Mucosa of stomach (tissue), 1 donor: Measurements from ENCODE around the gene CERS6.

ENCODE experiments used
- H3K27me3 ChIP-seq: one replicate; pipeline ENCODE4 v1.7.0; 2013; ENCODE audit warnings: mild to moderate bottlenecking, low read length; ENCODE audit not compliant: control insufficient read depth, insufficient read depth
- H3K36me3 ChIP-seq: one replicate; pipeline ENCODE4 v1.7.0; 2013; ENCODE audit warnings: low read length; ENCODE audit not compliant: control insufficient read depth, insufficient read depth
- H3K4me1 ChIP-seq: one replicate; pipeline ENCODE4 v1.7.0; 2013; ENCODE audit warnings: mild to moderate bottlenecking, low read length; ENCODE audit not compliant: control insufficient read depth, insufficient read depth
- H3K4me3 ChIP-seq: one replicate; pipeline ENCODE4 v1.7.0; 2013; ENCODE audit warnings: low read length
- H3K9ac ChIP-seq: one replicate; pipeline ENCODE4 v1.7.0; 2013; ENCODE audit warnings: mild to moderate bottlenecking, low read length, moderate library complexity
- H3K9me3 ChIP-seq: one replicate; pipeline ENCODE4 v1.7.0; 2013; ENCODE audit warnings: mild to moderate bottlenecking, low read length, moderate library complexity; ENCODE audit not compliant: control insufficient read depth
- donor health status: Pancreatic carcinoma.

The CERS6 gene

GRCh38 chr2:168567836-168568235 is 111.8 kb downstream of the CERS6 start:
- H3K4me3 ChIP-seq: no peak overlapping the region
- H3K36me3 ChIP-seq: no peaks in the 10 kb centered on the region
- H3K27me3 ChIP-seq: no peaks in the 10 kb centered on the region
- no peaks in the 10 kb centered on the region for H3K9me3 ChIP-seq
- no peak overlapping the region for H3K9ac ChIP-seq
- H3K4me1 ChIP-seq: peaks cover 14% of the 10 kb centered on the region

DNA sequence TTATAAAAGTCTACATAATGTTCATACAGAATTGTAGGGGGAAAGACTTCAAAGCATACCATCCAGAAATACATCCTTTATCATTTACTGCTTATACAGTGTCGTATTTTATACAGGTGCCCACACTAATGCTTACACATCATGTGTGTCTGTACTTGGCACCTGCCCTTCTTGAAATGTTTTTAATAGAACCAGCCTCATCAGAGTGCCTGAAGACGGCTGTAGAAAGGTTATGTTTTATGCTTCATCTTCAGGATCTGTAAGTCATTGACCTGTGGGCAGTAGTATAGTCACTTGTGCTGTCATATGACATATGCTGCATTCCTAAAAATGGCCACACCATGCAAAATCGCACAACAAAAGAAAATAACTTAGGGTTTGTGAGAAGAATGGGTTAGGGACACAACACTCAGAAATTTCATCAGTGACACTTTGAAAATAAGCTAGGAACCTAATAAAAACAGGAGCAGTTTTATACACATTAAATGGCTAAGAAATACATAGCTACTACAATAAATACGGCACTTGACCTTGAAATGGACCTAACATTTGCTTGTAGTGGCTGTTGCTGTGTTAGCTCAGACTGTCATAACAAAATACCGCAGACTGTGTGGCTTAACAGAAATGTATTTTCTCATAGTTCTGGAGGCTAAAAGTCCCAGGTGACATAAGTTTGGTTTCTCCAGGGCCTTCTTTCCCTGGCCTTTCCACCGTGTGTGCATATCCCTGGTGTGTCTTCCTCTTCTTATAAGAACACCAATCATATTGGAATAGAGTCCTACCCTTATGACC is 112.6 kb downstream of the CERS6 start:
- Histone ChIP-seq H3K4me1 (peaks cover 14% of the 10 kb centered on the region), H3K4me3 (no peak overlapping the region), H3K36me3 (no peaks in the 10 kb centered on the region), H3K9ac (no peak overlapping the region), H3K27me3 (no peaks in the 10 kb centered on the region), H3K9me3 (no peaks in the 10 kb centered on the region)

DNA sequence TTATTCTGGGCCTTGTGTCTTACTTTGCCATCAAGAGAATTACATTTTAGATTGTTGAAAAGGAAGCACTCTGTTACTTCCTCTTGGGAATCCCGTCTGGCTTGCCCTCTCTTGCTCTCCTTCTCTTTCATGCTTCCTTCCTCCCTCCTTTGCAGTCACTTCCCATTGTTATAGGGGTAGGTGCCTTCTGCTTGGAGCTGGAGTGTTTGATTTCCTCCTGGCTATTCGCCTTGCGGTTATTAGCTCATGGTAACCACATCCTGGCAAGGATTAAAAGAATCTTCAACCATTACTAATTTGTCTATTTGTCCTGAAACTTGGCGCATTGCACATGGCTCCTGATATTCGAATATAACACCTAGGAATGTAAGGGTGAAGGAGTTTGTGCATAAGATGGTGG is 115.0 kb downstream of the CERS6 start:
- H3K9ac ChIP-seq: no peak overlapping the region
- H3K9me3 ChIP-seq: no peaks in the 10 kb centered on the region
- no peaks in the 10 kb centered on the region for H3K36me3 ChIP-seq
- H3K4me3 ChIP-seq: no peak overlapping the region
- H3K27me3 ChIP-seq: no peaks in the 10 kb centered on the region
- H3K4me1 ChIP-seq: peaks cover 32% of the 10 kb centered on the region

DNA sequence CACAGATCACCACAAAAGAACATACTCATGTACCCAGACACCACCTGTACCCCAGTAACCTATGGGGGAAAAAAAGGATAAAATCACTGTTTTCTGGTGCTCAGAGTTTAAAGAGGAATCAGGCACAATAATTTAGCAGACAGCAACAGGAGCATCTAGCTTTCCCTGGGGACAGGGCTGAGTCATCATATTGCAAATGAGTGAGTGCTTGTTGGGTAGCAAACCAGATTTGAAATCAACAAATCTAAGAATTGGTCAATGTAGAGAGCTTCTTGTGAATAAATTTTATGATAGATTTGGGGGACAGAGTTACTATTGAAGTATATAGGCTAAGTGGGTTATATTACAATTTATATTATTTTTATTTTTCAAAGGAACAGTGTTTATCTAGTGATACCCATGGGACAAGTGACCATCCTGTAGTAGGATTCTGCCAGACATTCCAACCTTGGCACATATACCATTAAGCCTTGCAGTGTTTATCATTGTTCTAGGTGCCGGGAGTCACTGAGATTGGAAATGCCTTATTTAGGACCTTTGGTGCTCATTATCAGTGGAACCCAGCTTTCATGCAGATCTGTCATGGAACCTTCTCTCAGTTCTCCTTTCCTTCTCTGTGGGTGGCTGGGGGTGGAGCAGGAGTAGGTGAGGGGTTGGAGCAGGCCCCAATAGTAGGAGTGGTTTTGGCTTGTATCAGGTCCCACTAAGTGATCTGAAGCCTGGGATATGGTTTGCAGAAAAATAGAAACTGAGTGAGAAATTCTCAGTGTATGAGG is 117.2 kb downstream of the CERS6 start:
- Histone ChIP-seq H3K9me3 (no peaks in the 10 kb centered on the region), H3K27me3 (no peaks in the 10 kb centered on the region), H3K4me3 (no peak overlapping the region), H3K4me1 (peaks cover 44% of the 10 kb centered on the region), H3K9ac (no peak overlapping the region), H3K36me3 (no peaks in the 10 kb centered on the region)

DNA sequence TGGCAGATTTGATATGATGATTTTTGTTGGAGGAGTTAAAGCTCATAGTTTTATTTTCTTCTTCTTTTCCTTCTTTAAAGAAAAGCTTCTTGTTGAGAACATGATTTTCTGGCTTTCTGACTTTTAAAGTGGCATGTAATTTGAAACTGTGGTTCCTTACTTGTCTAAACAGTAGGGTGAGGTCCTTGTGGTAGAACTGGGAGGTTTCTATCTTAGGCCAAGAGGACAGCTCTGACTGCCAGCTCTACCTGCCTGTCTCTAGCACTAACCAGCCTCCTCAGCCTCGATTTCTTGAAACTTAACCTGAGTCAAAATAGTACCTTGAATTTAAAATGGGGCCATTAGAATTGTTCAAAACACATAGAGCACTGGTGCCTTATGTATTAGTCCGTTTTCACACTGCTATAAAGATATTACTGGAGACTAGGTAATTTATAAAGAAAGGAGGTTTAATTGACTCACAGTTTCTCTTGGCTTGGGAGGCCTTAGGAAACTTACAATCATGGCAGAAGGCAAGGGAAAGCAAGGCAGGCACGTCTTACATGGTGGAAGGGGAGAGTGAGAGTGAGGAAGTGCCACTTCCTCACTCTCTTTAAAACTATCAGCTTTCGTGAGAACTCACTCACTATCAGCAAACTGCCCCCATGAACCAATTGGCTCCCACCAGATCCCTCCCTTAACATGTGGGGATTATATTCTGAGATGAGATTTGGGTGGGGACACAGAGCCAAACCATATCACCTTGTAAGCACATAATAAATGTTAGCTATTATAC is 119.0 kb downstream of the CERS6 start:
- no peak overlapping the region for H3K4me3 ChIP-seq
- no peaks in the 10 kb centered on the region for H3K9me3 ChIP-seq
- no peak overlapping the region for H3K9ac ChIP-seq
- H3K27me3 ChIP-seq: no peaks in the 10 kb centered on the region
- H3K36me3 ChIP-seq: no peaks in the 10 kb centered on the region
- H3K4me1 ChIP-seq: peaks cover 40% of the 10 kb centered on the region

GRCh38 chr2:168577885-168578284 is 121.8 kb downstream of the CERS6 start:
- H3K4me3 ChIP-seq: no peak overlapping the region
- H3K9me3 ChIP-seq: no peaks in the 10 kb centered on the region
- no peak overlapping the region for H3K9ac ChIP-seq
- H3K27me3 ChIP-seq: no peaks in the 10 kb centered on the region
- peaks cover 45% of the 10 kb centered on the region for H3K4me1 ChIP-seq
- no peaks in the 10 kb centered on the region for H3K36me3 ChIP-seq

DNA sequence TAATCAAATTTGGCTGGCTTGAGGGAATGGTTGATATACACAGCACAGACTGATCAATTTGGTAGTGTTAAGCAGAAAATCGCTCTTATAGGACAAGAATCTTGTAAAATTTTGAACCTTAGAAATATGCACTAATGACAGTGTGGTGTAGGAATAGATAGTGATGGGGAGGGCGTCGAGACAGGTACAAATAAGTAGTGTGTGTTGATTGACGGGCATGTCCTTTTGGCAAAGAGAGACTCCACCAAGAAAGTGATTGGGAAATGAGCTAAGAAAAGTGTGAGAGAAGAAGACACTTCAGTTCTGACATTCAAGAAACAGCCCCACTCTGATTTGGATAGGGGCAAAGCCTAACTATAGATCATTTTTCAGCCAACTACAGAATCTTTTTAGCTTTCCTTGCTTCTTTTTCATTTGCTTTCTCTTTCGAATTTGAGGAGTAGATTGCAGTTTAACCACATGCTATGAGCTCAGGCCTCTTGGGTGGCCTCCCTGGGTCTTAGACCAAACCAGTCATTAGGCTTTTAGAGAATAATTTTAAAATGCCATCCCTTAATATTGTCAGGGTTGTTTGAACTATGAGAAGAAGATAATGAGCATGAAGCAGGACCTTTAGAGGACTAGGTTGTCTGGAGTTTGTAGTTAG is 127.1 kb downstream of the CERS6 start:
- H3K4me3 ChIP-seq: no peak overlapping the region

GRCh38 chr2:168583710-168584521 is 127.8 kb downstream of the CERS6 start:
- Histone ChIP-seq H3K9ac (no peak overlapping the region), H3K4me3 (no peak overlapping the region), H3K27me3 (no peaks in the 10 kb centered on the region), H3K36me3 (no peaks in the 10 kb centered on the region), H3K4me1 (peaks cover 33% of the 10 kb centered on the region), H3K9me3 (no peaks in the 10 kb centered on the region)

More for the DNA sequence above, 127.1 kb downstream of the CERS6 start:
- Histone ChIP-seq H3K9me3 (no peaks in the 10 kb centered on the region), H3K9ac (no peak overlapping the region), H3K27me3 (no peaks in the 10 kb centered on the region), H3K4me1 (peaks cover 36% of the 10 kb centered on the region), H3K36me3 (no peaks in the 10 kb centered on the region)

DNA sequence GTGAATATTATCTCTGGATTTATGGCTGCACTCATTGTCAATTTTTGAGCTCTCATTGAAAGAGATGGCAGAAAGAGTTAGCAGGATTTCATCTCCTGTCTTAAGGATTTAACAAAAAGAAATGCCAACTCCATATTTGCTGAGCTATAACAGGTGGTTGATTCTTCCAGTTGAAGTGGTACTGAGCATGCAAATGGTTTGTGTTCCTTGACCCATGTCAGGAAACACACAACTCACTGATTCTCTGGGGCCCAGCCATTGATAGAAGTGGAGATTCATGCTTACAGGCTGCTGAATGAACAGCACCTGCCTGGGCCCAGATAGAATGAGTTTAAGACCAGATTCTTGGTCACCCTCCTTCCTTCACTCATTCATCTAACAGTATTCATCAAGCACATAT is 128.8 kb downstream of the CERS6 start:
- Histone ChIP-seq H3K9me3 (no peaks in the 10 kb centered on the region), H3K9ac (no peak overlapping the region), H3K36me3 (no peaks in the 10 kb centered on the region), H3K4me3 (no peak overlapping the region), H3K4me1 (peaks cover 33% of the 10 kb centered on the region), H3K27me3 (no peaks in the 10 kb centered on the region)

- no peak overlapping the region for H3K9ac ChIP-seq
- no peaks in the 10 kb centered on the region for H3K36me3 ChIP-seq
- no peaks in the 10 kb centered on the region for H3K27me3 ChIP-seq
- no peaks in the 10 kb centered on the region for H3K9me3 ChIP-seq
- H3K4me3 ChIP-seq: no peak overlapping the region
- H3K4me1 ChIP-seq: peaks cover 33% of the 10 kb centered on the region
These were observed 129.6 kb downstream of the CERS6 start for GRCh38 chr2:168585700-168586099.

DNA sequence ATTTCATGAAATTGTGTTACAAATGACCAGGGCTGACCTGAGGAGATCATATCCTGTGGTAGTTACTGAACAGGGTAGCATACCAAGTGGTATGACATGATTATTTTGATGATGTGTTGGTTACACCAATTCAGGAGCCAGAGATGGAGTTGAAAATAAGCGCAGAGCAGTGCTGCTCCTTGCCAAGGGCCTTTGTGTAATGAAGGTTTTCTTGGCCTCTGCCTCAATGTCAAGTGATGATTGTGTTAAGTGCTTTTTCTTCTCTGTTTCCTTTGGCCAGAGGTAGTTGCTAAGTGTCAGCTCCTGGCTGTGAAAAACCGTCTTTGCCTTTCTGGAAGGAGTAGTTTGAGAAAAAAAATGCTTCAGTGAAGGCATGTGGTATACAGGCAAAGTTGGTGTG is 131.2 kb downstream of the CERS6 start:
- H3K36me3 ChIP-seq: no peaks in the 10 kb centered on the region
- peaks cover 33% of the 10 kb centered on the region for H3K4me1 ChIP-seq
- no peaks in the 10 kb centered on the region for H3K27me3 ChIP-seq
- H3K9me3 ChIP-seq: no peaks in the 10 kb centered on the region
- H3K4me3 ChIP-seq: no peak overlapping the region
- no peak overlapping the region for H3K9ac ChIP-seq
